ENCODE measurements around the gene PI4K2A.

The PI4K2A gene

GRCh38 chr10:97707134-97707861 is 66.8 kb downstream of the PI4K2A start:
- no peak for DNase-seq

GRCh38 chr10:97708167-97708566 is 67.7 kb downstream of the PI4K2A start:
- DNase-seq: no peak

- DNase-seq: peak; percentile 19
These were observed 68.8 kb downstream of the PI4K2A start for GRCh38 chr10:97708976-97709946.

GRCh38 chr10:97711640-97712572 is 71.4 kb downstream of the PI4K2A start:
- DNase-seq: no peak

- no peak for DNase-seq
These were observed 72.9 kb downstream of the PI4K2A start, which contains the start of gene MARVELD1 for GRCh38 chr10:97713339-97713825. Gene MARVELD1, plus strand, starts transcription at chr10:97713730. Its CDS starts 147 bp downstream, at chr10:97713877.

GRCh38 chr10:97713826-97714400 is 73.4 kb downstream of the PI4K2A start:
- peak; percentile 46 for DNase-seq

- DNase-seq: peak; percentile 24
These were observed 74.2 kb downstream of the PI4K2A start for GRCh38 chr10:97714401-97715258.

- no peak for DNase-seq
These were observed 74.9 kb downstream of the PI4K2A start for GRCh38 chr10:97715259-97715874.

GRCh38 chr10:97717627-97718026 is 77.2 kb downstream of the PI4K2A start:
- no peak for DNase-seq

GRCh38 chr10:97718178-97718577 is 77.7 kb downstream of the PI4K2A start:
- no peak for DNase-seq

- DNase-seq: no peak
These were observed 78.2 kb downstream of the PI4K2A start for GRCh38 chr10:97718659-97719142.

GRCh38 chr10:97719602-97720001 is 79.1 kb downstream of the PI4K2A start:
- no peak for DNase-seq

GRCh38 chr10:97721871-97722780 is 81.7 kb downstream of the PI4K2A start:
- DNase-seq: no peak

- no peak for DNase-seq
These were observed 82.5 kb downstream of the PI4K2A start for GRCh38 chr10:97723001-97723400.

GRCh38 chr10:97724341-97724941 is 84.0 kb downstream of the PI4K2A start:
- DNase-seq: no peak
